Retinal pigment epithelial cell (primary cell): Measurements from ENCODE around the gene NETO2.

Source experiments
- DNase-seq: peaks from one replicate; pipeline ENCODE4 v3.0.0-alpha.2; 2010; ENCODE audit warnings: low read depth
- H3K4me3 ChIP-seq: 2 replicates; pipeline ENCODE4 v1.5.1; 2011; ENCODE audit warnings: mild to moderate bottlenecking, low read length, control low read depth, moderate library complexity
- TF ChIP-seq, protein P1 (sequence below): conservative IDR thresholded peaks from 2 replicates; pipeline ENCODE4 v1.5.1; 2011; ENCODE audit warnings: low read depth, low read length, control low read depth, inconsistent platforms

The NETO2 gene

GRCh38 chr16:47043970-47044684 is 99.6 kb downstream of the NETO2 start:
- H3K4me3 ChIP-seq, result no peak overlapping the region
- TF ChIP-seq, protein P1, sequence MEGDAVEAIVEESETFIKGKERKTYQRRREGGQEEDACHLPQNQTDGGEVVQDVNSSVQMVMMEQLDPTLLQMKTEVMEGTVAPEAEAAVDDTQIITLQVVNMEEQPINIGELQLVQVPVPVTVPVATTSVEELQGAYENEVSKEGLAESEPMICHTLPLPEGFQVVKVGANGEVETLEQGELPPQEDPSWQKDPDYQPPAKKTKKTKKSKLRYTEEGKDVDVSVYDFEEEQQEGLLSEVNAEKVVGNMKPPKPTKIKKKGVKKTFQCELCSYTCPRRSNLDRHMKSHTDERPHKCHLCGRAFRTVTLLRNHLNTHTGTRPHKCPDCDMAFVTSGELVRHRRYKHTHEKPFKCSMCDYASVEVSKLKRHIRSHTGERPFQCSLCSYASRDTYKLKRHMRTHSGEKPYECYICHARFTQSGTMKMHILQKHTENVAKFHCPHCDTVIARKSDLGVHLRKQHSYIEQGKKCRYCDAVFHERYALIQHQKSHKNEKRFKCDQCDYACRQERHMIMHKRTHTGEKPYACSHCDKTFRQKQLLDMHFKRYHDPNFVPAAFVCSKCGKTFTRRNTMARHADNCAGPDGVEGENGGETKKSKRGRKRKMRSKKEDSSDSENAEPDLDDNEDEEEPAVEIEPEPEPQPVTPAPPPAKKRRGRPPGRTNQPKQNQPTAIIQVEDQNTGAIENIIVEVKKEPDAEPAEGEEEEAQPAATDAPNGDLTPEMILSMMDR, result no peak
- DNase-seq, result no peak

- DNase-seq, result no peak
- no peak overlapping the region for H3K4me3 ChIP-seq
- TF ChIP-seq, protein P1, result no peak
Observed at GRCh38 chr16:47043200-47043599, 100.5 kb downstream of the NETO2 start.

- H3K4me3 ChIP-seq, result peak overlapping the region; percentile 57
- DNase-seq, result no peak
- TF ChIP-seq, protein P1, result peak; percentile 82
Observed at GRCh38 chr16:47037746-47038458, 105.8 kb downstream of the NETO2 start.

- peak overlapping the region; percentile 57 for H3K4me3 ChIP-seq
- no peak for DNase-seq
- TF ChIP-seq, protein P1, result no peak
Observed at GRCh38 chr16:47037396-47037745, 106.4 kb downstream of the NETO2 start.

DNA sequence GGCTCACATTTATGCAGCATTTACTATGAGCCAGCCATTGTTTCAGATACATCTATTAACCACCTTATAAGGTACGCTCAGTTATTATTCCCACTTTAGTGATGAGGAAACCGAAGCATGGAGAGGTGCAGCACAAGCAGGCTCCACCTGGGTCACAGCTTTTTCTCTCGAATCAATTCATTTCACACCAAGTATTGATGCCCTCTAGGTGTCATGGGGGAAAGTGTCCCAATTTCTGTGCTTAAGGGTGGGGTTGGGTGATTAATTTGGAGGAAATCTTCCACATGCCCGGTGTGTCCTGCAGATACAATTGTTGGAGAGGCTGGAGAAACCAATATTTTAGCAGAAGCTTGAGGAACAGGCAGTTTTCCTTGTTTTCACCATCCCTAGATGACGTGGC is 107.5 kb downstream of the NETO2 start:
- TF ChIP-seq, protein P1, result peak; percentile 6
- no peak for DNase-seq
- H3K4me3 ChIP-seq, result no peak overlapping the region

DNA sequence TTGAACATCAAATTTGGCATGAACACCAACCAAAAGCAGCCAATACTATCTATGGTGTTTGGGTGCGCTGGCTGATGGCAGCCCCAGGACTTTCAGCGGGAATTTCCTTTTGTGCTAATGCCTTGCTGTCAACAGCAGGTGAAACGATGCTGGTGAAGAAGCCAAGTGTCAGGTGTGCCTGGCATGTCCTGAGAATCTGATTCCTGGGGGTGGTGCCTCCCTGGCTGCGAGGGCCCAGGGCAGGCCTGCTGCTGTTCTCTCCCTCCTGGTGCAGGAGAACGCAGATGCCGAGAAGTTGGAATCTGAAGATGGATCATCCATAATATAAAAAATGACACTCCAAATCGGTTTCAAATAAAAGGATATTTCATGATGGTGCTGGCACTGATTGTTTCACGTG is 108.3 kb downstream of the NETO2 start:
- no peak for DNase-seq
- H3K4me3 ChIP-seq, result no peak overlapping the region
- TF ChIP-seq, protein P1, result no peak

DNA sequence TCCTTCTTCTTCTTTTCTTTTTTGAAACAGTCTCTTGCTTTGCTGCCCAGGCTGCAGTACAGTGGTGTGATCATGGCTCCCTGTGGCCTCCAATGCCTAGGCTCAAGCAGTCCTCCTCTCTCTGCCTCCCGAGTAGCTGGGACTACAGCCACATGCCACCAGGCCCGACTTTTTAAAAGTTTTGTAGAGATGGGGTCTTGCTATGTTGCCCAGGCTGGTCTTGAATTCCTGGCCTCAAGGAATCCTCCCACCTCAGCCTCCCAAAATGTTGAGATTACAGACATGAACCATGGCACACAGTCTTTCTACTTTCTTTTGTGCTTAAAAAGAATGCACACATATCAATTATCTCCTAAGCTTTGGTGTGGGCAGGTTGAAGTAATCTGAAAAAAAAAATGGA is 109.3 kb downstream of the NETO2 start:
- DNase-seq, result no peak
- TF ChIP-seq, protein P1, result no peak
- H3K4me3 ChIP-seq, result no peak overlapping the region
